K562 (cell line): ENCODE results near the gene GRAMD1B. TPM values are rescaled to one million over a fixed set of nuclear protein-coding genes. Genes with fewer than 3 reads are reported as not detected.

ENCODE experiments used
- BACH1 ChIP-seq: fragments of 200-800 bp; sonication (Bioruptor generic); IDR thresholded peaks from 2 replicates; pipeline ENCODE4 v1.6.1; 2016; ENCODE audit warnings: missing genetic modification characterization, missing compliant biosample characterization
- KAT8 ChIP-seq: fragments of 450-650 bp; IDR thresholded peaks from 2 replicates; pipeline ENCODE4 v1.6.1; 2016; ENCODE audit warnings: low read depth, mild to moderate bottlenecking
- MEF2A ChIP-seq: IDR thresholded peaks from 2 replicates; pipeline ENCODE4 v1.6.1; 2011; ENCODE audit warnings: low read depth, mild to moderate bottlenecking, low read length, moderate library complexity; ENCODE audit not compliant: control insufficient read depth
- MTA2 ChIP-seq: fragments of 450-650 bp; IDR thresholded peaks from 2 replicates; pipeline ENCODE4 v1.6.1; 2016; ENCODE audit warnings: low read depth
- MXI1 ChIP-seq: IDR thresholded peaks from 2 replicates; pipeline ENCODE4 v1.6.1; 2011; ENCODE audit warnings: low read depth, mild to moderate bottlenecking, improper control_type of control experiment, low read length
- NFXL1 ChIP-seq: fragments of 450-650 bp; formaldehyde crosslinking; IDR thresholded peaks from 2 replicates; pipeline ENCODE4 v1.4.0; 2021; ENCODE audit warnings: mild to moderate bottlenecking
- polyA plus RNA-seq, 8 experiments: library from polyadenylated mRNA; depleted of rRNA in 4 of 8; stranded (reverse) in 5 of 8; unstranded in 3 of 8; fragments of >200 nt; fragmentation: Nextera tagmentation in 2 of 8; fragmentation: Illumina TruSeq in 1 of 8; extraction: Ambion mirVana in 2 of 8; extraction: Trizol in 1 of 8; gene quantifications; 2 replicates each; pipeline versions ENCODE4 v1.2.1 to v1.2.3, GENCODE V29; 2011 to 2014; ENCODE audit warnings: inconsistent platforms in 1 of 8, missing spikeins in 1 of 8
- total RNA-seq, 7 experiments: library from RNA; depleted of rRNA in 6 of 7; stranded (reverse); fragments of >200 nt in 6 of 7; fragmentation: Illumina TruSeq in 2 of 7; extraction: Trizol in 2 of 7; gene quantifications; 2 replicates each; pipeline versions ENCODE4 v1.2.1 to v1.2.3, GENCODE V29; 2011 to 2021; ENCODE audit warnings: low replicate concordance in 1 of 7
- TF ChIP-seq, protein P1 (sequence below): sonication (generic); formaldehyde crosslinking; IDR thresholded peaks from 2 replicates; pipeline ENCODE4 v1.8.1; 2023; ENCODE audit warnings: mild to moderate bottlenecking, missing genetic modification reagents
- TF ChIP-seq, protein P2 (sequence below), 2 experiments: fragments of 450-650 bp; IDR thresholded peaks; 2 replicates each; pipeline ENCODE4 v1.6.1; 2018; ENCODE audit warnings: mild to moderate bottlenecking in 2 of 2, low read depth in 1 of 2; ENCODE audit not compliant: partially characterized antibody in 2 of 2

Gene GRAMD1B
- total and polyA plus RNA-seq, 9 of the 15 experiments (the other 6 are each of a cell fraction or from before 2014, with no cell fraction given): 0.31 TPM; not detected in 8

DNA sequence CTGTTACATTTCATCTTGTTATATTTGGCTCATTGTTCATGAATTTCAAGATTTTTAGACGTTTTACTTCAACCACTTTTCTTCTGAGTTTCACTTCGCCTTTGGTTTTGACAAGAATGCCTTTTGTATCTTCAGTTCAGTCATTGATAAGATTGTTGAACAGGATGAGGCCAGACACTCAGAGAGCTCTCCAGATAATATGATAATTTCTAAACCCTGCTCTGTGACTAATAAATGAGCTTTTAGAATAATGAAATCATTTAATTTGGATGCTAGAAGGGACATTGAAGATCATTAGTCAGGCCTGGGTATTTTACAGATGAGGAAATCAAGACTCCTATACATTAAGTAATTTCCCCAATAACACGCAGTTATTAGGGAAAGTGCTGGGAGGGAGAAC, 37.2 kb upstream of the GRAMD1B start (continued):
- TF ChIP-seq, protein P1, sequence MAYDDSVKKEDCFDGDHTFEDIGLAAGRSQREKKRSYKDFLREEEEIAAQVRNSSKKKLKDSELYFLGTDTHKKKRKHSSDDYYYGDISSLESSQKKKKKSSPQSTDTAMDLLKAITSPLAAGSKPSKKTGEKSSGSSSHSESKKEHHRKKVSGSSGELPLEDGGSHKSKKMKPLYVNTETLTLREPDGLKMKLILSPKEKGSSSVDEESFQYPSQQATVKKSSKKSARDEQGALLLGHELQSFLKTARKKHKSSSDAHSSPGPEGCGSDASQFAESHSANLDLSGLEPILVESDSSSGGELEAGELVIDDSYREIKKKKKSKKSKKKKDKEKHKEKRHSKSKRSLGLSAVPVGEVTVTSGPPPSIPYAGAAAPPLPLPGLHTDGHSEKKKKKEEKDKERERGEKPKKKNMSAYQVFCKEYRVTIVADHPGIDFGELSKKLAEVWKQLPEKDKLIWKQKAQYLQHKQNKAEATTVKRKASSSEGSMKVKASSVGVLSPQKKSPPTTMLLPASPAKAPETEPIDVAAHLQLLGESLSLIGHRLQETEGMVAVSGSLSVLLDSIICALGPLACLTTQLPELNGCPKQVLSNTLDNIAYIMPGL (CRISPR knock-in tag): no peak
- TF ChIP-seq MEF2A (no peak), MXI1 (no peak), BACH1 (no peak), MTA2 (no peak), NFXL1 (CRISPR knock-in tag) (no peak), KAT8 (no peak)
- TF ChIP-seq, protein P2, sequence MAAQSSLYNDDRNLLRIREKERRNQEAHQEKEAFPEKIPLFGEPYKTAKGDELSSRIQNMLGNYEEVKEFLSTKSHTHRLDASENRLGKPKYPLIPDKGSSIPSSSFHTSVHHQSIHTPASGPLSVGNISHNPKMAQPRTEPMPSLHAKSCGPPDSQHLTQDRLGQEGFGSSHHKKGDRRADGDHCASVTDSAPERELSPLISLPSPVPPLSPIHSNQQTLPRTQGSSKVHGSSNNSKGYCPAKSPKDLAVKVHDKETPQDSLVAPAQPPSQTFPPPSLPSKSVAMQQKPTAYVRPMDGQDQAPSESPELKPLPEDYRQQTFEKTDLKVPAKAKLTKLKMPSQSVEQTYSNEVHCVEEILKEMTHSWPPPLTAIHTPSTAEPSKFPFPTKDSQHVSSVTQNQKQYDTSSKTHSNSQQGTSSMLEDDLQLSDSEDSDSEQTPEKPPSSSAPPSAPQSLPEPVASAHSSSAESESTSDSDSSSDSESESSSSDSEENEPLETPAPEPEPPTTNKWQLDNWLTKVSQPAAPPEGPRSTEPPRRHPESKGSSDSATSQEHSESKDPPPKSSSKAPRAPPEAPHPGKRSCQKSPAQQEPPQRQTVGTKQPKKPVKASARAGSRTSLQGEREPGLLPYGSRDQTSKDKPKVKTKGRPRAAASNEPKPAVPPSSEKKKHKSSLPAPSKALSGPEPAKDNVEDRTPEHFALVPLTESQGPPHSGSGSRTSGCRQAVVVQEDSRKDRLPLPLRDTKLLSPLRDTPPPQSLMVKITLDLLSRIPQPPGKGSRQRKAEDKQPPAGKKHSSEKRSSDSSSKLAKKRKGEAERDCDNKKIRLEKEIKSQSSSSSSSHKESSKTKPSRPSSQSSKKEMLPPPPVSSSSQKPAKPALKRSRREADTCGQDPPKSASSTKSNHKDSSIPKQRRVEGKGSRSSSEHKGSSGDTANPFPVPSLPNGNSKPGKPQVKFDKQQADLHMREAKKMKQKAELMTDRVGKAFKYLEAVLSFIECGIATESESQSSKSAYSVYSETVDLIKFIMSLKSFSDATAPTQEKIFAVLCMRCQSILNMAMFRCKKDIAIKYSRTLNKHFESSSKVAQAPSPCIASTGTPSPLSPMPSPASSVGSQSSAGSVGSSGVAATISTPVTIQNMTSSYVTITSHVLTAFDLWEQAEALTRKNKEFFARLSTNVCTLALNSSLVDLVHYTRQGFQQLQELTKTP (IDR thresholded peaks at IDR 0.05; ENCODE audit: low read depth in 1 of 2, partially characterized antibody in 2 of 2): no peak
